Prostate gland (tissue), 2 donors: ENCODE data around the gene KCNQ4. TPM values are rescaled to one million over a fixed set of nuclear protein-coding genes. Genes with fewer than 3 reads are reported as not detected.

ENCODE experiments used
- DNase-seq: peaks from one replicate; pipeline ENCODE4 v3.0.0-alpha.2; 2019; ENCODE audit warnings: low spot score
- H3K27ac ChIP-seq, 2 donors: fragments of 200-600 bp; sonication (generic); 2 replicates each; pipeline ENCODE4 v1.5.1; 2017 to 2019
- H3K27me3 ChIP-seq: fragments of 200-600 bp; sonication (generic); replicated peaks from 2 replicates; pipeline ENCODE4 v1.5.1; 2019; ENCODE audit not compliant: insufficient read depth
- H3K36me3 ChIP-seq, 2 donors: fragments of 200-600 bp; sonication (generic); 1 replicate in 1 of 2; 2 replicates in 1 of 2; pipeline versions ENCODE4 v1.5.1 to v1.8.1; 2017 to 2019
- H3K4me1 ChIP-seq: fragments of 200-600 bp; sonication (generic); replicated peaks from 2 replicates; pipeline ENCODE4 v1.5.1; 2019
- H3K4me3 ChIP-seq, 2 donors: fragments of 200-600 bp; sonication (generic); 2 replicates each; pipeline ENCODE4 v1.5.1; 2017 to 2019
- H3K9me3 ChIP-seq: fragments of 200-600 bp; sonication (generic); 2 replicates; pipeline ENCODE4 v1.5.1; 2017
- CTCF ChIP-seq, 4 experiments: fragments of 200-600 bp in 2 of 4; fragments of 450-650 bp in 2 of 4; sonication (generic) in 2 of 4; IDR thresholded peaks; 1 replicate in 3 of 4; 2 replicates in 1 of 4; pipeline ENCODE4 v1.5.1; 2016 to 2019; ENCODE audit warnings: antibody characterized with exemption in 4 of 4, mild to moderate bottlenecking in 2 of 4, moderate library complexity in 2 of 4
- POLR2A ChIP-seq: fragments of 450-650 bp; IDR thresholded peaks from one replicate; pipeline ENCODE4 v1.6.1; 2016; ENCODE audit warnings: antibody characterized with exemption, mild to moderate bottlenecking
- POLR2AphosphoS5 ChIP-seq: sonication (generic); formaldehyde crosslinking; IDR thresholded peaks from one replicate; pipeline ENCODE4 v1.6.1; 2017; ENCODE audit warnings: antibody characterized with exemption
- WGBS: methylation state at CpG from one replicate; pipeline ENCODE4 v1.1.5; 2018; 5-methylcytosine and 5-hydroxymethylcytosine counted together
- intact Hi-C: fragments of 100-400 bp; cut with DNase I; formaldehyde crosslinking; loops from one replicate; pipeline ENCODE4 v1.14.2; 2022
- total RNA-seq, 2 donors: library from RNA; depleted of rRNA; stranded (reverse); fragments of >200 nt; gene quantifications; one replicate each; pipeline ENCODE4 v1.1.0, GENCODE V29; 2016

Gene KCNQ4
- total RNA-seq, 2 donors from 2014 or later, result 1.8 to 3.1 TPM

DNA sequence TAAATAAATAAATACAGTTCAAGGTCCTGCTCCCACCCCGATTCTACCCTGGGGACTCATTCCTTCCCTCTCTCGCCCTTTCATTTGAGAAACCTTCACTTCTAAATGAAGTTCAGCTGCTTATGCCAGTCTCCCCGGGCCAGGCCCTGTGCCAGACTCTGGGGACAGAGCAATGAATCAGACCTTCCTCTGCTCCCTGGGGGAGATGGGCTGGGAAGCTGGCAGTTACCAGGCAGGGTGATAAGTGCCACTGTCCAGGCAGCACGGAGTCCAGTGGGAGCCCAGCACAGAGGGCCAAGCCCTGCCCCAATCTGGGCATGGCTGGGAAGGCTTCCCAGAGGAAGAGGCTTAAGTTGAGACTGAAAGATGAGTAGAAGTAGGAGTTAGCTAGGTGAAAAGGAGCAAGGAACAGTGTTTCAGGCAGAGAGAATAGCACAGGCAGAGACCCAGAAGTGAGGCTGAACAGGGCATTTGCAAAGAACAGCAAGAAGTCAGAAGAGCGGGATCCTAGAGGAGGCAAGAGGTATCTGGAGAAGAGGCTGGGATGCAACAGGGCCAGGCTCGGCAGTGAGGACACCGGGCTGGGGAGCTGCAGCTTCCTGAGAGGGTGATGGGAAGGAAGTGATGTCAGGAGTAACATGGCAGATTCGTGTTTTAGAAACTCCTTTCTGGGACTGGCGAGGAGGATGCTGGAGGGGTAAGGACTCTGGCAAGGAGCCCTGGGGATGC is 13.5 kb downstream of the KCNQ4 start:
- Histone ChIP-seq H3K4me3 (no peak overlapping the region), H3K9me3 (no peaks in the 10 kb centered on the region), H3K36me3 (no peaks in the 10 kb centered on the region), H3K27me3 (no peaks in the 10 kb centered on the region), H3K4me1 (peaks cover 4% of the 10 kb centered on the region), H3K27ac (no peak overlapping the region)
- DNase-seq, result no peak
- TF ChIP-seq CTCF (IDR thresholded peaks at IDR 0.05) (no peak), POLR2AphosphoS5 (no peak), POLR2A (no peak)
- intact Hi-C loops, result no loop called here
- 67% methylated on average over 9 of the region's 9 CpGs for WGBS

GRCh38 chr1:40797668-40798010 is 14.1 kb downstream of the KCNQ4 start:
- WGBS, result 94% methylated on average over 3 of the region's 3 CpGs
- DNase-seq, result no peak
- H3K27ac ChIP-seq, result no peak overlapping the region
- intact Hi-C loops, result no loop called here
- H3K4me1 ChIP-seq, result peaks cover 4% of the 10 kb centered on the region
- no peak for TF ChIP-seq POLR2A
- H3K27me3 ChIP-seq, result no peaks in the 10 kb centered on the region
- H3K9me3 ChIP-seq, result no peaks in the 10 kb centered on the region
- H3K4me3 ChIP-seq, result no peak overlapping the region
- no peaks in the 10 kb centered on the region for H3K36me3 ChIP-seq

- Histone ChIP-seq H3K27me3 (no peaks in the 10 kb centered on the region), H3K4me3 (no peak overlapping the region), H3K27ac (no peak overlapping the region), H3K9me3 (no peaks in the 10 kb centered on the region), H3K36me3 (no peaks in the 10 kb centered on the region), H3K4me1 (peaks cover 4% of the 10 kb centered on the region)
- 80% methylated on average over 8 of the region's 8 CpGs for WGBS
- TF ChIP-seq POLR2AphosphoS5 (no peak), CTCF (IDR thresholded peaks at IDR 0.05) (no peak), POLR2A (no peak)
- DNase-seq, result no peak
- intact Hi-C loops, result no loop called here
These were observed 15.0 kb downstream of the KCNQ4 start for GRCh38 chr1:40798366-40799281.

DNA sequence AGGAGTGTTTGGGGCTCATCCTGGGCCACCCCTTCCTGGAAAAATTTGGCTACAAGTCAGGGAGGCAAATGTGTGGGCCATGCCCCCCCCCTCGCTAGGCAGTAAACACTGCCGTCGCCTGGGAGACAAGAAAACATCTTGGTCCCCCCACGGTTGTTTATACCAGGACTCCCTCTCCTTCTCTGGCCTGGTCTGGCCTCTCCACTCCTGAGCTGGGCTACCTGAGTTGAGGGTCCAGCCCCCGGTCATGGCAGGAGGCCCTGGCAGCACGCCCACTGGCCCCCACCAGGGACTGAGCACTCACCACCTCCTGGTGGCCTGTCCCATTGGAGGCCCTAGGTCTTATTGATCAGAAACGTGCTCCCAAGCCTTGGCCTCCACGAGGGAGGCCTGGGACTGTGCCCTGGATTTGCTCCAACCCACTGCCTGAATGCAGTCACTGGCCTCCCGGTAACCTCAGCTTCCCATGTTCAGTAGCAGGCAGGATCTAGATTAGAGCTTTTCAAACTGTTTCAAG is 15.8 kb downstream of the KCNQ4 start:
- Histone ChIP-seq H3K27ac (no peak overlapping the region), H3K9me3 (no peaks in the 10 kb centered on the region), H3K4me1 (peaks cover 4% of the 10 kb centered on the region), H3K36me3 (no peaks in the 10 kb centered on the region), H3K27me3 (no peaks in the 10 kb centered on the region), H3K4me3 (no peak overlapping the region)
- 33% methylated on average over 9 of the region's 9 CpGs for WGBS
- no peak for DNase-seq
- intact Hi-C loops, result no loop called here
- TF ChIP-seq POLR2AphosphoS5 (no peak), CTCF (IDR thresholded peaks at IDR 0.05) (no peak), POLR2A (no peak)

DNA sequence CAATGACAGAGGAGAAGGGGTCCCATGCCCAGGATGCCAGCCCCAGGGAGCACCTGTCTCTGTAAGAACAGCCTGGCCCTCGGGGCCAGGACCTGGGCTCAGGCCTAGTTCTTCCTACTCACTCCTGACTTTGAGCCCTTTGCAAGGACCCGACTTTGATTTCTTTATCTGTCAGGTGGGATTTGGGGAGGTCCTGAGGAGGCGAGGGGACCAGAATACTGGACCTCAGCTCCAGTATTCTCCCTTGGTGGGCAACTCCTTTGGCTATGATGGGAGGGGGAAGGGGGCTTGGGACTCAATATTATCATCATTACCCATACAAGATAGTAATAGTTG is 18.1 kb downstream of the KCNQ4 start:
- Histone ChIP-seq H3K27me3 (no peaks in the 10 kb centered on the region), H3K4me3 (peak overlapping the region; percentile 26 to 33), H3K4me1 (peaks cover 4% of the 10 kb centered on the region), H3K9me3 (no peaks in the 10 kb centered on the region), H3K36me3 (no peaks in the 10 kb centered on the region), H3K27ac (peak overlapping the region; percentile 59 to 76)
- intact Hi-C loops, result no loop called here
- no peak for TF ChIP-seq POLR2A
- WGBS, result 70% methylated on average over 3 of the region's 3 CpGs
- no peak for DNase-seq
